ENCODE results near the gene HYAL2.

HYAL2 gene

DNA sequence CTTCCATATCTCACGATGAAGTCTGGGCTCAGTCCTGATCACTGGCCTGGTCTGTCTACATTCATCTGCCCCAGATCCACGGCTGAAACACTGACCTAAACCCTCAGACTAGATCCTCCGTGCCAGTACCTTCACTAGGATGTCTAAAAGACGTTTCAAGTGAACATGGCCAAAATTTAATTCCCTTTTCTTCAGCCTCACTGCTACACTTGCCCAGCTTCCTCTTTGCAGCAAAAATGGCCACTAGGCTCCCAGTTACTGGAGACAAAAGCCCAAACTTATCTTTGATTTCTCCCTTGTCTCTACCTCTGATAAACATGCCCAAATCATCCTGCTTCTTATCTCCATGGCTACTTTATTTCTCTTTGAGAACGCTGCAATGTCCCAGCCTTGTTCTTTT lies 16.4 kb upstream of the HYAL2 start:
- no peak for DNase-seq
- Histone ChIP-seq H3K4me3 (no peak overlapping the region), H3K36me3 (no peaks in the 10 kb centered on the region), H3K9me3 (no peaks in the 10 kb centered on the region), H3K4me1 (peaks cover 0 to 67% (median 52%) of the 10 kb centered on the region in 4 donors), H3K27me3 (no peaks in the 10 kb centered on the region), H3K27ac (peak overlapping the region; percentile 98 to 99)
- intact Hi-C loops (cut with DNase I; ENCODE audit: low total_unique reads) = no loop called here
- TF ChIP-seq, protein P1, sequence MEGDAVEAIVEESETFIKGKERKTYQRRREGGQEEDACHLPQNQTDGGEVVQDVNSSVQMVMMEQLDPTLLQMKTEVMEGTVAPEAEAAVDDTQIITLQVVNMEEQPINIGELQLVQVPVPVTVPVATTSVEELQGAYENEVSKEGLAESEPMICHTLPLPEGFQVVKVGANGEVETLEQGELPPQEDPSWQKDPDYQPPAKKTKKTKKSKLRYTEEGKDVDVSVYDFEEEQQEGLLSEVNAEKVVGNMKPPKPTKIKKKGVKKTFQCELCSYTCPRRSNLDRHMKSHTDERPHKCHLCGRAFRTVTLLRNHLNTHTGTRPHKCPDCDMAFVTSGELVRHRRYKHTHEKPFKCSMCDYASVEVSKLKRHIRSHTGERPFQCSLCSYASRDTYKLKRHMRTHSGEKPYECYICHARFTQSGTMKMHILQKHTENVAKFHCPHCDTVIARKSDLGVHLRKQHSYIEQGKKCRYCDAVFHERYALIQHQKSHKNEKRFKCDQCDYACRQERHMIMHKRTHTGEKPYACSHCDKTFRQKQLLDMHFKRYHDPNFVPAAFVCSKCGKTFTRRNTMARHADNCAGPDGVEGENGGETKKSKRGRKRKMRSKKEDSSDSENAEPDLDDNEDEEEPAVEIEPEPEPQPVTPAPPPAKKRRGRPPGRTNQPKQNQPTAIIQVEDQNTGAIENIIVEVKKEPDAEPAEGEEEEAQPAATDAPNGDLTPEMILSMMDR (IDR thresholded peaks at IDR 0.05) = no peak

DNA sequence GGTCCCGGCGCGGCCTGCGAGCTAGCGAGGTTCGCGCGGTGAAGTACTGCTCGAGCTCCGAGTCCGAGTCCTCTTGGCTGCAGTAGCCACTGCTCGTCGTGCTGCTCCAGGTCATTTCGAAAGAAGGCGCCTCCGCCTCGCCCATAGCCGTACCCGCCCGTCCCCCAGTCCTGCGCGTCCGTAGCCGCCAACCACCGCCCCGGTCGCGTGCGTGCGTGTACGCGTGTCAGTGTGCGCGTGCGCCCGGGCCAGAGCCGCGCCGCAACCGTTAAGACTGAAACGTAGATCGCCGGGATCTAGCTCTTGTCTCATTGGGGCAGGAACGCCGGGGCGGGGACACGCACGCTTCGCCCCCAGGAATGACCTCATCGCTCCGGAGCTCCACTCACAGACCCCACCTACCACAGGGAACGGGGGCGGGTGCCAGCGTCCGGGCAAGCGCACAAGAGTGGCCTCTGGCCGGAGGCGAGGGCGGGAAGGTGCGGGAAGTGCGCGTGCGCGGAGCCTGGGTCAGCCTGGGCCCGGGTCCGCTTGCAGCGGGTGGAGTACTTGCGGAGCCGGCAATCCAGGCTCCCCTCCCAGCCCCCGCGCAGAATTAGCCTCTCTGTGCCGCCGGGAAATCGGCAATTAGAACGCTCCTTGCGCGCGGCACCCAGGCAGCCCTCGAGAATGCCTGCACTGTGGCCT lies 14.8 kb upstream of the HYAL2 start:
- DNase-seq = peak; percentile 99 to 100
- H3K27me3 ChIP-seq = no peaks in the 10 kb centered on the region
- peak overlapping the region; percentile 87 to 94 for H3K4me3 ChIP-seq
- intact Hi-C loops (cut with DNase I; ENCODE audit: low total_unique reads) = no loop called here
- H3K36me3 ChIP-seq = peaks cover 0 to 2% (median under 1%) of the 10 kb centered on the region in 3 donors
- H3K9me3 ChIP-seq = no peaks in the 10 kb centered on the region
- peak overlapping the region; percentile 98 to 99 for H3K27ac ChIP-seq
- H3K4me1 ChIP-seq = peaks cover 0 to 80% (median 59%) of the 10 kb centered on the region in 4 donors
- TF ChIP-seq, protein P1 (IDR thresholded peaks at IDR 0.05) = no peak

DNA sequence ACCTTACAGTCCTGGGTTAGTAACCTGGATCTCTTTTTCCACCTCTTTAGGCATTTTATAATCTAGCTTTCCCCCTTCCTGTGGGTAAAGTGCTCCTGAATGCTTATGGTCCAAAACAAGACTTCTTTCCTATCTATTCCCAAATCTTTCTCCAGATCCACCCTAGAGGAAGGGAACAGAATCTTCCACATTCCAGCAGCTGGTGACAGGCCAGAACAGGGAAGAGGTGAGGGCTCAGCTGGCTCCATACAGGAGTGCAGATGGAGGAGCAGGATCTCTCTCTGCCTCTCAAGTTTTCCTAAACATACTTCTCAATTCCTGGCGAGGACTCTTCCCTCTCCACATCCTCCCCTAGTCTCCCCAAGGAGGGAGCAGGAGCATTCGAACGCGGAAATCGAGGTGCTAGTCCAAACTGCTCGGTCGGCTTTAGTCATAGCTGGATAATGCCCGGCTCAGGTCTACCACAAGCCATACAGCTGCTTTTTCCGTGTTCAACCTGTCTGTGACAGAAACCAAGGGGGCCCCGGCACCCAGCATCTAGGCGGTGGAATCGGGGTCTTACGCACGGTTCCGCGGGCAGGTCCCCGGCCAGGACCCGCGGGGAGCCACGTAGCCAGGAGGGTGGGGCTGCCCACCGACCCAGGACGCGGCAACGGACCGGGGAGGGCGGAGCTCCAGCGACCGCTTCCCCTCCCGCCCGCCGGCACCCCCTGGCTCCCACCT lies 14.1 kb upstream of the HYAL2 start:
- peak overlapping the region; percentile 98 to 99 for H3K27ac ChIP-seq
- peak overlapping the region; percentile 87 to 94 for H3K4me3 ChIP-seq
- DNase-seq = no peak
- TF ChIP-seq, protein P1 (IDR thresholded peaks at IDR 0.05) = no peak
- H3K27me3 ChIP-seq = no peaks in the 10 kb centered on the region
- H3K9me3 ChIP-seq = no peaks in the 10 kb centered on the region
- intact Hi-C loops (cut with DNase I; ENCODE audit: low total_unique reads) = no loop called here
- peaks cover 0 to 78% (median 58%) of the 10 kb centered on the region in 4 donors for H3K4me1 ChIP-seq
- H3K36me3 ChIP-seq = peaks cover 4 to 9% (median 8%) of the 10 kb centered on the region in 3 donors

DNA sequence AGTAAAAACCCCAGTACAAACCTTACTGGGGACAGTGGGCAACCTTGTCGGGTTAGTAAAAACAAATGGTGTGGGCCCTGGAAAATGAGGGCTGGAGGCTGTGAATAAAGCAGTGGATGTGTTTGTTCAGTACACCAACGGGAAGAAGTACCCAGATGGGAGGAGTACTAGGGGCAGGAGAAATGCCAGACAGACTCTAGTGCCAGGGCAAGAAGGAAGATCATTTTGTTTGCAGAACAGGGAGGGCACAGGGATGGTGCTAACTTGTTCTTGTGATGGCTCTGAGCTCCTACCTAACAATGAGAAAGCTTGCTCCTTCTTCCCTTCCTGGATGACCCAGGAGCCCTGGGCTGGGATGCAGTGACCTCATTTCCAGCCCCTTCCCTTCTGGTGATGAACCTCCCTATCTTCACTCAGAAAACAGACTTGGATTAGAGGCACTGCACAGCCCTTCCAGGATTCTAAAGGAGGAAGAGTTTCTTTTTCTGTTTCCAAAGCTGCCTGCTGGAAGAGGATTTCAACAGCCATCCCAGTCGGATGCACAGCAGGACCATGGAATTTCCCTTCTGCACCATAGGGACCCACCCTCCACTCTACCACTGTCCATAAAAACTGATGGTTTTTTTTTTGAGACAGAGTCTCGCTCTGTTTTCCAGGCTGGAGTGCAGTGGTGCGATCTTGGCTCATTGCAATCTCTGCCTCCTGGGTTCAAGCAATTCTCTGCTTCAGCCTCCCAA lies 12.0 kb upstream of the HYAL2 start:
- TF ChIP-seq, protein P1 (IDR thresholded peaks at IDR 0.05) = no peak
- DNase-seq = no peak
- Histone ChIP-seq H3K4me3 (no peak overlapping the region), H3K27ac (peak overlapping the region; percentile 98 to 99), H3K36me3 (peaks cover 23 to 30% (median 29%) of the 10 kb centered on the region in 3 donors), H3K4me1 (peaks cover 0 to 61% (median 43%) of the 10 kb centered on the region in 4 donors), H3K9me3 (no peaks in the 10 kb centered on the region), H3K27me3 (no peaks in the 10 kb centered on the region)
- intact Hi-C loops (cut with DNase I; ENCODE audit: low total_unique reads) = no loop called here

DNA sequence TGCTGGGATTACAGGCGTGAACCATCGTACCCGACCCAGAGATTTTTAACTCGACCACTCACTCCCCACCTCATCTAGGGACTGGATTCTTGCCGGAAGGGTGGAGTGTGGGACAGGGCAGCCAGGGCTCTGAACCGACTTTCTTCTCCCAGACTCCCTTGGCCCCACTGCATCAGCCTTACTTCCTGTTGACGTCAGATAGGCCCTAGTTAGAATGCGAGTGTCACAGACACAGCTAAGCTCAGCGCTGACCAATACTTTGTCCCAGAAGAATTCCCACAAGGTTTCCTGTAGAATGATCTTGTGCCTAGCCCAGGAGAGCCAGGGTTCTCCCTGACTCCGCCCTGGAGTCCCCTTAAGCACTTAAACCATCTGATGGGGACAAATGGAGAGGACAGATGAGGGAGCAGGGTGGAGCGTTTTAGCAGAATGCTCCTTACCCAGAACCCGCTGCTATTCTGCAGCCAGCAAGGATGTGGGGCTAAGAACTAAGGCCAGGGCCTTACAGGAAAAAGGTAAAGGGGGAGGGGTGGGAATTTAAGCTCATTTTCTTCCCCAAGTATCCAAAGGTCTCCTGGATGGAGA lies 11.3 kb upstream of the HYAL2 start:
- no peak overlapping the region for H3K4me3 ChIP-seq
- H3K36me3 ChIP-seq = peaks cover 23 to 34% (median 32%) of the 10 kb centered on the region in 3 donors
- intact Hi-C loops (cut with DNase I; ENCODE audit: low total_unique reads) = no loop called here
- H3K4me1 ChIP-seq = peaks cover 0 to 57% (median 39%) of the 10 kb centered on the region in 4 donors
- TF ChIP-seq, protein P1 (IDR thresholded peaks at IDR 0.05) = no peak
- DNase-seq = peak; percentile 59 to 88
- H3K27me3 ChIP-seq = no peaks in the 10 kb centered on the region
- H3K27ac ChIP-seq = peak overlapping the region; percentile 98 to 99
- no peaks in the 10 kb centered on the region for H3K9me3 ChIP-seq

Data from tibial artery (tissue), 4 donors.